ENCODE results near the gene TNFRSF12A. TPM values are rescaled to one million over a fixed set of nuclear protein-coding genes. Genes with fewer than 3 reads are reported as not detected.

The TNFRSF12A gene
- total and polyA plus RNA-seq, 2 of the 13 experiments (the other 11 are each of a cell fraction or from before 2014, with no cell fraction given) = 61.9 to 66.0 TPM

DNA sequence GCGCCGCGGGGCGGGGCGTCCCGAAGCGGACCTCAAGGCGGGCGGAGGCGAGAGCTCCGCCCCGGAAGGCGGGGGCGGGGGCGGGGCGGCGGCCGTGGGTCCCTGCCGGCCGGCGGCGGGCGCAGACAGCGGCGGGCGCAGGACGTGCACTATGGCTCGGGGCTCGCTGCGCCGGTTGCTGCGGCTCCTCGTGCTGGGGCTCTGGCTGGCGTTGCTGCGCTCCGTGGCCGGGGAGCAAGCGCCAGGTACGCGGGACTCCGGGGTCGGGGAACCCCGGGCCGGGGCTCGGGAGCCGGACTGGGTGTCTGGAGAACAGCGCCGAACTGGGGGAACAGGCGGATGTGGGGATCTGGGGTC is at the start of gene TNFRSF12A (continued):
- TF ChIP-seq, protein P1, sequence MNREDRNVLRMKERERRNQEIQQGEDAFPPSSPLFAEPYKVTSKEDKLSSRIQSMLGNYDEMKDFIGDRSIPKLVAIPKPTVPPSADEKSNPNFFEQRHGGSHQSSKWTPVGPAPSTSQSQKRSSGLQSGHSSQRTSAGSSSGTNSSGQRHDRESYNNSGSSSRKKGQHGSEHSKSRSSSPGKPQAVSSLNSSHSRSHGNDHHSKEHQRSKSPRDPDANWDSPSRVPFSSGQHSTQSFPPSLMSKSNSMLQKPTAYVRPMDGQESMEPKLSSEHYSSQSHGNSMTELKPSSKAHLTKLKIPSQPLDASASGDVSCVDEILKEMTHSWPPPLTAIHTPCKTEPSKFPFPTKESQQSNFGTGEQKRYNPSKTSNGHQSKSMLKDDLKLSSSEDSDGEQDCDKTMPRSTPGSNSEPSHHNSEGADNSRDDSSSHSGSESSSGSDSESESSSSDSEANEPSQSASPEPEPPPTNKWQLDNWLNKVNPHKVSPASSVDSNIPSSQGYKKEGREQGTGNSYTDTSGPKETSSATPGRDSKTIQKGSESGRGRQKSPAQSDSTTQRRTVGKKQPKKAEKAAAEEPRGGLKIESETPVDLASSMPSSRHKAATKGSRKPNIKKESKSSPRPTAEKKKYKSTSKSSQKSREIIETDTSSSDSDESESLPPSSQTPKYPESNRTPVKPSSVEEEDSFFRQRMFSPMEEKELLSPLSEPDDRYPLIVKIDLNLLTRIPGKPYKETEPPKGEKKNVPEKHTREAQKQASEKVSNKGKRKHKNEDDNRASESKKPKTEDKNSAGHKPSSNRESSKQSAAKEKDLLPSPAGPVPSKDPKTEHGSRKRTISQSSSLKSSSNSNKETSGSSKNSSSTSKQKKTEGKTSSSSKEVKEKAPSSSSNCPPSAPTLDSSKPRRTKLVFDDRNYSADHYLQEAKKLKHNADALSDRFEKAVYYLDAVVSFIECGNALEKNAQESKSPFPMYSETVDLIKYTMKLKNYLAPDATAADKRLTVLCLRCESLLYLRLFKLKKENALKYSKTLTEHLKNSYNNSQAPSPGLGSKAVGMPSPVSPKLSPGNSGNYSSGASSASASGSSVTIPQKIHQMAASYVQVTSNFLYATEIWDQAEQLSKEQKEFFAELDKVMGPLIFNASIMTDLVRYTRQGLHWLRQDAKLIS (CRISPR knock-in tag; IDR thresholded peaks at IDR 0.05) = no peak
- TF ChIP-seq THAP11 (CRISPR knock-in tag; IDR thresholded peaks at IDR 0.05) (no peak), ZNF766 (CRISPR knock-in tag; IDR thresholded peaks at IDR 0.05; ENCODE audit: borderline replicate concordance) (no peak), SNRNP70 (IDR thresholded peaks at IDR 0.05; ENCODE audit: low read depth, low read length) (no peak), SCMH1 (CRISPR knock-in tag; IDR thresholded peaks at IDR 0.05; ENCODE audit: borderline replicate concordance) (no peak), ZSCAN29 (CRISPR knock-in tag; conservative IDR thresholded peaks at IDR 0.05) (no peak), ZNF841 (CRISPR knock-in tag; IDR thresholded peaks at IDR 0.05; ENCODE audit: borderline replicate concordance) (no peak), PAX8 (CRISPR knock-in tag; IDR thresholded peaks at IDR 0.05; ENCODE audit: borderline replicate concordance) (no peak), ZNF614 (CRISPR knock-in tag; IDR thresholded peaks at IDR 0.05; ENCODE audit: borderline replicate concordance) (peak; percentile 12; the same call in 1 of the 2 replicates), PRPF4 (IDR thresholded peaks at IDR 0.05; ENCODE audit: low read depth, low read length, poor library complexity, severe bottlenecking) (no peak), SIX1 (CRISPR knock-in tag; IDR thresholded peaks at IDR 0.05; ENCODE audit: borderline replicate concordance) (no peak), ATRX (CRISPR knock-in tag; IDR thresholded peaks at IDR 0.05; ENCODE audit: borderline replicate concordance) (no peak), ZNF703 (CRISPR knock-in tag; IDR thresholded peaks at IDR 0.05; ENCODE audit: borderline replicate concordance) (no peak), EP300 (IDR thresholded peaks at IDR 0.05; ENCODE audit: low read depth in 2 of 2, low read length in 2 of 2) (no peak), EP300 (CRISPR knock-in tag; IDR thresholded peaks at IDR 0.05; ENCODE audit: borderline replicate concordance) (no peak), ZNF749 (CRISPR knock-in tag; IDR thresholded peaks at IDR 0.05; ENCODE audit: borderline replicate concordance) (no peak; the same call in 1 of the 2 replicates), ZNF709 (CRISPR knock-in tag; IDR thresholded peaks at IDR 0.05) (no peak), ZSCAN25 (CRISPR knock-in tag; IDR thresholded peaks at IDR 0.05) (no peak), DMAP1 (CRISPR knock-in tag; IDR thresholded peaks at IDR 0.05) (no peak), JDP2 (CRISPR knock-in tag; IDR thresholded peaks at IDR 0.05; ENCODE audit: borderline replicate concordance) (no peak), RBM22 (optimal IDR thresholded peaks at IDR 0.05; ENCODE audit: low read length) (no peak), ZNF501 (CRISPR knock-in tag; IDR thresholded peaks at IDR 0.05) (no peak), TGIF2 (CRISPR knock-in tag; IDR thresholded peaks at IDR 0.05) (no peak), GLI4 (CRISPR knock-in tag; IDR thresholded peaks at IDR 0.05; ENCODE audit: borderline replicate concordance) (no peak), REPIN1 (CRISPR knock-in tag; IDR thresholded peaks at IDR 0.05; ENCODE audit: borderline replicate concordance, low read depth) (no peak), ZMYM3 (CRISPR knock-in tag; IDR thresholded peaks at IDR 0.05) (no peak)
- TF ChIP-seq, protein P2, sequence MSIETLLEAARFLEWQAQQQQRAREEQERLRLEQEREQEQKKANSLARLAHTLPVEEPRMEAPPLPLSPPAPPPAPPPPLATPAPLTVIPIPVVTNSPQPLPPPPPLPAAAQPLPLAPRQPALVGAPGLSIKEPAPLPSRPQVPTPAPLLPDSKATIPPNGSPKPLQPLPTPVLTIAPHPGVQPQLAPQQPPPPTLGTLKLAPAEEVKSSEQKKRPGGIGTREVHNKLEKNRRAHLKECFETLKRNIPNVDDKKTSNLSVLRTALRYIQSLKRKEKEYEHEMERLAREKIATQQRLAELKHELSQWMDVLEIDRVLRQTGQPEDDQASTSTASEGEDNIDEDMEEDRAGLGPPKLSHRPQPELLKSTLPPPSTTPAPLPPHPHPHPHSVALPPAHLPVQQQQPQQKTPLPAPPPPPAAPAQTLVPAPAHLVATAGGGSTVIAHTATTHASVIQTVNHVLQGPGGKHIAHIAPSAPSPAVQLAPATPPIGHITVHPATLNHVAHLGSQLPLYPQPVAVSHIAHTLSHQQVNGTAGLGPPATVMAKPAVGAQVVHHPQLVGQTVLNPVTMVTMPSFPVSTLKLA (IDR thresholded peaks at IDR 0.05) = no peak
- TF ChIP-seq, protein P3, sequence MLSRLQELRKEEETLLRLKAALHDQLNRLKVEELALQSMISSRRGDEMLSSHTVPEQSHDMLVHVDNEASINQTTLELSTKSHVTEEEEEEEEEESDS (CRISPR knock-in tag; IDR thresholded peaks at IDR 0.05; ENCODE audit: borderline replicate concordance) = no peak

Data from HepG2 (cell line).